Upper lobe of right lung (tissue), 1 donor: ENCODE results near the gene FUZ. TPM values are rescaled to one million over a fixed set of nuclear protein-coding genes. Genes with fewer than 3 reads are reported as not detected.

Experiments used
- ATAC-seq: fragments of 200-7000 bp; cut with Tn5 transposase; one replicate; pipeline ENCODE4 v1.9.1; 2020; ENCODE audit warnings: mild to moderate bottlenecking, moderate library complexity
- DNase-seq: peaks from one replicate; pipeline ENCODE4 v3.0.0-alpha.2; 2020
- H3K27ac ChIP-seq: fragments of 200-600 bp; one replicate; pipeline ENCODE4 v1.8.0; 2022
- H3K27me3 ChIP-seq: fragments of 200-600 bp; one replicate; pipeline ENCODE4 v1.8.0; 2022; ENCODE audit warnings: mild to moderate bottlenecking
- H3K36me3 ChIP-seq: fragments of 200-600 bp; one replicate; pipeline ENCODE4 v1.8.0; 2022
- H3K4me1 ChIP-seq: fragments of 200-600 bp; one replicate; pipeline ENCODE4 v1.8.0; 2022
- H3K4me3 ChIP-seq: fragments of 200-600 bp; one replicate; pipeline ENCODE4 v1.8.0; 2022; ENCODE audit warnings: mild to moderate bottlenecking
- H3K9me3 ChIP-seq: fragments of 200-600 bp; one replicate; pipeline ENCODE4 v1.8.0; 2022
- intact Hi-C: fragments of 100-400 bp; cut with DNase I; formaldehyde crosslinking; loops from one replicate; pipeline ENCODE4 v1.11.0; 2022
- total RNA-seq: library from RNA; stranded (reverse); fragmentation: NEBNext Ultra II Directional; extraction: Animal tissue kit (Norgen Biotek cat#: 25700); gene quantifications from one replicate; pipeline ENCODE4 v1.2.1, GENCODE V29; 2021
- TF ChIP-seq, protein P1 (sequence below): fragments of 200-600 bp; IDR thresholded peaks from one replicate; pipeline ENCODE4 v1.8.0; 2022; ENCODE audit warnings: antibody characterized with exemption
- donor health status: DM: no; HTN: yes; CAD: no; lungs with severe emphysema.

The FUZ gene
- total RNA-seq, 1 donor from 2014 or later = 20.1 TPM

DNA sequence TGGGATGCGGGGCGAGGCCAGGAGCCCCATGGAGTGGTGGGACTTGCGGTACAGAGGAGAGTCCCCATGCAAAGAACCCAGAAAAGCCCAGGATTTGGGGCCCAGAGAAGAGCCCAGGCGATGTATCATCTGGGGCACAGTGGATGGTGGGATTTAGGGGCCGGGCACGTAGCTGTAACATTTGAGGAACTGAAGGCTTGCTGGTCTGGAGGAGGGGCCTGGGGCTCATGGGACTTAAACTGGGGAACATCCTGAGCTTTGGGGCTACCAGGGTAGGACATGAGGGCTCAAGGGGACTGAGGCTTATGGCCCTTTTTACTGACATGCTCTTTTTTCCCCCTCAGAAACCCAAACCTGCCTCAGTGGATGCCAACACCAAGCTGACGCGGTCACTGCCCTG, 18.5 kb upstream of the FUZ start:
- H3K27ac ChIP-seq = no peak overlapping the region
- no peaks in the 10 kb centered on the region for H3K4me1 ChIP-seq
- ATAC-seq (no peak), DNase-seq (no peak)
- no peak overlapping the region for H3K4me3 ChIP-seq
- no peaks in the 10 kb centered on the region for H3K9me3 ChIP-seq
- intact Hi-C loops = no loop called here
- TF ChIP-seq, protein P1, sequence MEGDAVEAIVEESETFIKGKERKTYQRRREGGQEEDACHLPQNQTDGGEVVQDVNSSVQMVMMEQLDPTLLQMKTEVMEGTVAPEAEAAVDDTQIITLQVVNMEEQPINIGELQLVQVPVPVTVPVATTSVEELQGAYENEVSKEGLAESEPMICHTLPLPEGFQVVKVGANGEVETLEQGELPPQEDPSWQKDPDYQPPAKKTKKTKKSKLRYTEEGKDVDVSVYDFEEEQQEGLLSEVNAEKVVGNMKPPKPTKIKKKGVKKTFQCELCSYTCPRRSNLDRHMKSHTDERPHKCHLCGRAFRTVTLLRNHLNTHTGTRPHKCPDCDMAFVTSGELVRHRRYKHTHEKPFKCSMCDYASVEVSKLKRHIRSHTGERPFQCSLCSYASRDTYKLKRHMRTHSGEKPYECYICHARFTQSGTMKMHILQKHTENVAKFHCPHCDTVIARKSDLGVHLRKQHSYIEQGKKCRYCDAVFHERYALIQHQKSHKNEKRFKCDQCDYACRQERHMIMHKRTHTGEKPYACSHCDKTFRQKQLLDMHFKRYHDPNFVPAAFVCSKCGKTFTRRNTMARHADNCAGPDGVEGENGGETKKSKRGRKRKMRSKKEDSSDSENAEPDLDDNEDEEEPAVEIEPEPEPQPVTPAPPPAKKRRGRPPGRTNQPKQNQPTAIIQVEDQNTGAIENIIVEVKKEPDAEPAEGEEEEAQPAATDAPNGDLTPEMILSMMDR = no peak
- peaks cover 84% of the 10 kb centered on the region for H3K36me3 ChIP-seq
- no peaks in the 10 kb centered on the region for H3K27me3 ChIP-seq

- intact Hi-C loops = no loop called here
- Histone ChIP-seq H3K4me3 (no peak overlapping the region), H3K27ac (no peak overlapping the region), H3K4me1 (no peaks in the 10 kb centered on the region), H3K27me3 (no peaks in the 10 kb centered on the region), H3K9me3 (no peaks in the 10 kb centered on the region), H3K36me3 (peaks cover 76% of the 10 kb centered on the region)
- ATAC-seq (no peak), DNase-seq (no peak)
- TF ChIP-seq, protein P1 = no peak
These were observed 17.7 kb upstream of the FUZ start for GRCh38 chr19:49830766-49831165.

- TF ChIP-seq, protein P1 = no peak
- no peak overlapping the region for H3K27ac ChIP-seq
- H3K4me3 ChIP-seq = no peak overlapping the region
- no peaks in the 10 kb centered on the region for H3K27me3 ChIP-seq
- ATAC-seq (no peak), DNase-seq (no peak)
- no peaks in the 10 kb centered on the region for H3K9me3 ChIP-seq
- intact Hi-C loops = no loop called here
- H3K36me3 ChIP-seq = peaks cover 65% of the 10 kb centered on the region
- no peaks in the 10 kb centered on the region for H3K4me1 ChIP-seq
These were observed 16.6 kb upstream of the FUZ start for GRCh38 chr19:49829721-49830120.

GRCh38 chr19:49829200-49829599, 16.1 kb upstream of the FUZ start:
- intact Hi-C loops = no loop called here
- Histone ChIP-seq H3K36me3 (peaks cover 62% of the 10 kb centered on the region), H3K9me3 (no peaks in the 10 kb centered on the region), H3K27me3 (no peaks in the 10 kb centered on the region), H3K4me1 (no peaks in the 10 kb centered on the region), H3K27ac (no peak overlapping the region), H3K4me3 (no peak overlapping the region)
- DNase-seq (no peak), ATAC-seq (no peak)
- TF ChIP-seq, protein P1 = no peak

- ATAC-seq (no peak), DNase-seq (no peak)
- intact Hi-C loops = no loop called here
- Histone ChIP-seq H3K4me1 (no peaks in the 10 kb centered on the region), H3K4me3 (no peak overlapping the region), H3K27me3 (no peaks in the 10 kb centered on the region), H3K27ac (no peak overlapping the region), H3K9me3 (no peaks in the 10 kb centered on the region), H3K36me3 (peaks cover 53% of the 10 kb centered on the region)
- TF ChIP-seq, protein P1 = no peak
These were observed 13.9 kb upstream of the FUZ start for GRCh38 chr19:49827034-49827433.

DNA sequence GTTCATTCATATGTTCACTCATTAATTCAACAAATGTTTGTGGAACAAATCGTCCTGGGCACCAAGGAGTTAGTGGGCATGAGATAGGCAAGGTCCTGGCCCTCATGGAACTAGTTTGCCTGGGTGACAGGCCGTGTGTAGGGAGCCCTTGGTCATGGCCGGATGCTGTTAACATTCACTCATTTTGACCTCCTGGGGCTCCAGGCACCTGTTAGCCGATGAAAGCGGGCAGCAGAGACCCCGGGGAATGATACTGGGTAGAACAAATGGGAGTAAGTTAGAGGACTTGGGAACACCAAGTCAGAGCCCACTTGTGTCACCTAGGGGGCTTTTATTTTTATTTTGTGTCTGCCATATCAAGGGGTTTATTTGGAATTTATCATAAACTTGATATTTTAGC, 11.6 kb upstream of the FUZ start:
- H3K4me1 ChIP-seq = peaks cover under 1% of the 10 kb centered on the region
- peaks cover 30% of the 10 kb centered on the region for H3K36me3 ChIP-seq
- H3K27me3 ChIP-seq = no peaks in the 10 kb centered on the region
- TF ChIP-seq, protein P1 = no peak
- no peaks in the 10 kb centered on the region for H3K9me3 ChIP-seq
- H3K4me3 ChIP-seq = no peak overlapping the region
- intact Hi-C loops = no loop called here
- H3K27ac ChIP-seq = no peak overlapping the region
- ATAC-seq (no peak), DNase-seq (no peak)
